SKM-1 treated with dmso at 0.1 percent for 144 hours (cell line): ENCODE measurements around the gene DHRS9.
"Not testable (repeated sequence)": the region's sequence is repeated elsewhere in the genome, so short reads cannot be mapped to it uniquely, and the experiment has no call there.

ENCODE experiments used
- DNase-seq: peaks from one replicate; lab custom pipeline; 2025; ENCODE audit not compliant: unreplicated experiment; lab: John Stamatoyannopoulos, UW

Gene DHRS9

GRCh38 chr2:169131587-169132512 lies 62.5 kb downstream of the DHRS9 start:
- peak; percentile 45 for DNase-seq

DNA sequence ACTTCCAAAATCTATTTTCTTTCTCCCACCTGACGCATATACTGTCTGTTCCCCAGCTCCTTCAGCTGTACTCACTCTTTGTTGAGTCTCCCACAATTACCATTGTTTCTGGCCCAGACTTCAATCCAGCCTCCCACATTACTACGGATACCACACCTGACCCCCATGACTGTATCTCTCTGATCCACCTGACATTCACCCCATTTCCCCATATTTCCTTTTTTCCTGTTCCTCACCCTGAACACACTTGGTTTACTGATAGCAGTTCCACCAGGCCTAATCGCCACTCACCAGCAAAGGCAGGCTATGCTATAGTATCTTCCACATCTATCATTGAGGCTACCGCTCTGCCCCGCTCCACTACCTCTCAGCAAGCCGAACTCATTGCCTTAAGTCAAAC lies 64.9 kb downstream of the DHRS9 start:
- DNase-seq, result not testable (repeated sequence)

DNA sequence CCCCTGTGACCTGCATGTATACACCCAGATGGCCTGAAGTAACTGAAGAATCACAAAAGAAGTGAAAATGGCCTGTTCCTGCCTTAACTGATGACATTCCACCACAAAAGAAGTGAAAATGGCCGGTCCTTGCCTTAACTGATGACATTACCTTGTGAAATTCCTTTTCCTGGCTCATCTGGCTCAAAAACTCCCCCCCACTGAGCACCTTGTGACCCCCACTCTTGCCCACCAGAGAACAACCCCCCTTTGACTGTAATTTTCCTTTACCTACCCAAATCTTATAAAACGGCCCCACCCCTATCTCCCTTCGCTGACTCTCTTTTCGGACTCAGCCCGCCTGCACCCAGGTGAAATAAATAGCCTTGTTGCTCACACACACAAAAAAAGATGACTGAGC lies 67.1 kb downstream of the DHRS9 start:
- DNase-seq, result not testable (repeated sequence)

DNA sequence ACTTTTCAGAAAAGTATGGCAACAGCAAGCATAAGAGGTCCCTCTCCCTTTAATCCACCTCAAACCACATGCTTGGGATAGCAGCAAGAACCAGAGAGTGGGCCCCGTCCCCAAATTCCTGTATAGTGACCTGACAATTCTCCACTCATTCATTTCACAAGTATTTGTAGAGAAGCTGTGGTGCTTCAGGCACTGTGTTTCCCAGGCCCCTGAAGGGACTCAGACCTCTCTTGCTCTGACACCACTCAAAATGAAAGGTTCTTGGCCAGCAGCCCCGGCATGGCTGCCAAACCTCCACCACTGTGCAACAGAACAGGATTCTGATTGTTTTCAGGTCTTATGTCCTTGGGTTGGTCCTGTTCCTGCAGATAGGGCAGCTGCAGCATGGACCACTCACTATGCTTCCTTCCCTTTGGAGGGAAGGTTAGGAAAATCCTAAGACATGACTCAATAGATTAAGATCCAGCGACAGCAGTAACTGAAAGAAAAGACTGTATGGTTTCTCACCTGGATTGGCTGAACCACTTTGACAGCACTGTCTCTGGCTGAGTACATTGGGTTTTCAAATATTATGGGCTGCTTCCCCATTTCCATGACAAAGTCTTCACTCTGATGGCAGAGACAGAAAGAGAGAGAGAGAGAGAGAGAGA lies 67.6 kb downstream of the DHRS9 start:
- DNase-seq, result no peak

GRCh38 chr2:169137924-169138323 lies 68.6 kb downstream of the DHRS9 start:
- no peak for DNase-seq

GRCh38 chr2:169139145-169139544 lies 69.8 kb downstream of the DHRS9 start:
- no peak for DNase-seq

DNA sequence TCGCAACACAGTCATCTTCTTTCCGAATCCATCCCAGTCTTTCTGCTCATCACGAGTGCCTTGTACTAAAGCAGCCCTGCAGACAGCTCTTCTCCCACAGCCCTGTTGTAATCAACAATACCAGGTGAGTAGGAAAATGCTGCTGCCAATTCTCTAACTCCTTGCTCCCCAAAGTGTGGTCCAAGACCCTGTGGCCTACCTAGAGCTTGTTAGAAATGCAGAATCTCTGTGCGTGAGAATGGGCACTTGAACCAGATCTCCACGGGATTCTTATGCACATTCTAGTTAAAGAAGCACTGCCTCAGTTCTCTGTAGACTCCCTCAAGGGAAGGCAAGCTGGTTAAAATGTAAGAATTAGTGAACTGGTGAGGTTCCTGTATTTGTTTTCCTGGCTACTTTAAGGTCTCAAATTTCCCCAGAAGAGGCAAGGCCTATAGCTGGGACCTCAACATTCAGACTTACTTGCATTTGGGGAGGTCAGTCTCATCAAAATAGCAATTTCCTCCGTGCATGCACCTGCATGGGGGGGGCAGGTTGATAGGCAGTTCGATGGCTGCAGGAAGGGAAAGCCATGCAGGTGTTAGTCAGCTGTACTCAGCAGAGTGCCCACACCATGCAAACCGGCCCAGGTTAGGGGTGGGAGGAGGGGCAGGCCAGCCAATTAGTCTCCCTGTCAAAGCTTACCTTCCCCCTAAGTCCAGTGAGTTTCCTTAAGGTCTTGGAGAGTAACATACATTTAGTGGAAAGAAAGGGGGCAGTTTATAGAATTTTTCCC lies 70.8 kb downstream of the DHRS9 start:
- DNase-seq, result no peak

GRCh38 chr2:169141713-169142352 lies 72.5 kb downstream of the DHRS9 start:
- peak; percentile 59 for DNase-seq

GRCh38 chr2:169143998-169144397 lies 74.6 kb downstream of the DHRS9 start:
- DNase-seq, result no peak
